Measurements from ENCODE around the gene GALNT17.
"Not testable (repeated sequence)": the region's sequence is repeated elsewhere in the genome, so short reads cannot be mapped to it uniquely, and the experiment has no call there.

GALNT17 gene

DNA sequence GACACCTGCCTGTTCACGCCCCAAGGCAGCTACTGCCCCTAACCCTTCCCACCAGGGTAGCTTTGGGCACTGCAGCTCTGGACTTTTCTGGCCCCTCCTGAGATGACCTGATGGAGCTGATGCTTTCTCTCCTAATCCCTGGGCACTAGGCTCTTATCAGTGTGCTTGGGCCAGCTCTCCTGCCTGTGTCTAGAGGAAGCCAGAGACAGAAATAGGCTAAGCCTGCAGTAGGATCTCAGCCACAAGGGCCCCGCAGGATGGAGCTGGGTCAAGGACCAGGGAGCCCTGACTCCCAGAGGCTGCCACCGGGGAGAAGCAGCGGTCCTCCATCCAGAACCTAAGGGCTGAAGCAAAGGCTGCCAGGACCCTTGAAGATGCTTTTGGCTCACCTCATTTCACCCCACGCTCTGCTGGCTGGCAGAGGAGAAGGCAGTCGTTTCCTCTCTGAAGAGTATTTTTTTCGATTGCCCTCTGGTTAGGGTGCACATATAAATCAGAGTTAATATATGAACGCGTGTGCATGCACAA is 580.8 kb downstream of the GALNT17 start:
- Histone ChIP-seq H3K9me3 (ENCODE audit: control insufficient read depth in 2 of 2, low read length in 2 of 2) (no peaks in the 10 kb centered on the region), H3K4me3 (ENCODE audit: low read length in 2 of 2) (no peak overlapping the region), H3K36me3 (ENCODE audit: control insufficient read depth in 2 of 2, insufficient read depth in 2 of 2, low read length in 2 of 2) (no peaks in the 10 kb centered on the region), H3K27ac (ENCODE audit: low read depth in 2 of 2, low read length in 2 of 2) (no peak overlapping the region), H3K27me3 (ENCODE audit: control insufficient read depth in 2 of 2, insufficient read depth in 2 of 2, low read length in 2 of 2) (no peaks in the 10 kb centered on the region), H3K4me1 (ENCODE audit: control insufficient read depth in 2 of 2, insufficient read depth in 2 of 2, low read length in 2 of 2) (no peaks in the 10 kb centered on the region), H3K9ac (ENCODE audit: low read depth in 1 of 2, low read length in 2 of 2) (no peak overlapping the region)

DNA sequence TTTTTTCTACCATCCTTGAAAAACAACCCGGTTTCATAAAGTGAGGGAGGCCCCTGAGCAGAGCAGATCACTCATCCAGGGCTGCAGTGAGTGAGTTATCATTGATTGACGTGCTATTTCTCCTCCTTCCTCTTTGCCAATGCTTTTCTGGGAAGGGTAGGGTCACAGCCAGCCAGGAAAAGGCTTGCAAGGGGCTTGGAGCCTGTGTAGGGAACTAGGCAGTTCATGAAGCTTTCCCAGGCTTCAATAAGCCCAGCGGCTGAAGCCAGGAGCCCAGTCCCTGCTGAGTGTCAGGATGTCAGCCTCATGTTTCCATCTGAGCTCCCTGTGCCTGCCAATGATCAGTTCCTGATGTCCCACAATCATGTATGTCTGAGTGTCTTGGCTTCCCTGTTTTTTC is 584.7 kb downstream of the GALNT17 start:
- Histone ChIP-seq H3K9ac (ENCODE audit: low read depth in 1 of 2, low read length in 2 of 2) (no peak overlapping the region), H3K36me3 (ENCODE audit: control insufficient read depth in 2 of 2, insufficient read depth in 2 of 2, low read length in 2 of 2) (no peaks in the 10 kb centered on the region), H3K4me3 (ENCODE audit: low read length in 2 of 2) (no peak overlapping the region), H3K27ac (ENCODE audit: low read depth in 2 of 2, low read length in 2 of 2) (no peak overlapping the region), H3K27me3 (ENCODE audit: control insufficient read depth in 2 of 2, insufficient read depth in 2 of 2, low read length in 2 of 2) (no peaks in the 10 kb centered on the region), H3K4me1 (ENCODE audit: control insufficient read depth in 2 of 2, insufficient read depth in 2 of 2, low read length in 2 of 2) (no peaks in the 10 kb centered on the region), H3K9me3 (ENCODE audit: control insufficient read depth in 2 of 2, low read length in 2 of 2) (no peaks in the 10 kb centered on the region)

- Histone ChIP-seq H3K27ac (ENCODE audit: low read depth in 2 of 2, low read length in 2 of 2) (no peak overlapping the region), H3K9ac (ENCODE audit: low read depth in 1 of 2, low read length in 2 of 2) (no peak overlapping the region), H3K27me3 (ENCODE audit: control insufficient read depth in 2 of 2, insufficient read depth in 2 of 2, low read length in 2 of 2) (no peaks in the 10 kb centered on the region), H3K36me3 (ENCODE audit: control insufficient read depth in 2 of 2, insufficient read depth in 2 of 2, low read length in 2 of 2) (no peaks in the 10 kb centered on the region), H3K9me3 (ENCODE audit: control insufficient read depth in 2 of 2, low read length in 2 of 2) (no peaks in the 10 kb centered on the region), H3K4me3 (ENCODE audit: low read length in 2 of 2) (no peak overlapping the region), H3K4me1 (ENCODE audit: control insufficient read depth in 2 of 2, insufficient read depth in 2 of 2, low read length in 2 of 2) (no peaks in the 10 kb centered on the region)
Measured at GRCh38 chr7:71718563-71718962, 586.6 kb downstream of the GALNT17 start.

DNA sequence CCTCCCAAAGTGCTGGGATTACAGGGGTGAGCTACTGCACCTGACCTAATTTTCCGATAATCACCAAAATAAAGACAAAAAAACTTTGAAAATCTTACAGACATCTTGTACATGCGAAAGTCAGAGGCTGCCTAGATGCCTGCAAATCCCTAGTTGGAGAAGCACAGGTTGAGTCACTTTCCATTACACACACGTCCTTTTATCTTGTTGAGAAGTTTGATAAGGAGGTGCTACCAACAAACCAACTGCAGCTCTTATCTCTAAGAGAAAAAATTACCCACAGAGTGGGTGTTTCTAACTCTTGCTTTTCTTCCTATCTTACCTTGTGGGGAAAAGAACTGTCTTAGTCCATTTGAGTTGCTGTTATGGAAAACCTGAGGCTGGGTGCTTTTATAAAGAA is 589.8 kb downstream of the GALNT17 start:
- Histone ChIP-seq H3K27ac (ENCODE audit: low read depth in 2 of 2, low read length in 2 of 2) (no peak overlapping the region), H3K4me3 (ENCODE audit: low read length in 2 of 2) (no peak overlapping the region), H3K4me1 (ENCODE audit: control insufficient read depth in 2 of 2, insufficient read depth in 2 of 2, low read length in 2 of 2) (no peaks in the 10 kb centered on the region), H3K27me3 (ENCODE audit: control insufficient read depth in 2 of 2, insufficient read depth in 2 of 2, low read length in 2 of 2) (no peaks in the 10 kb centered on the region), H3K9ac (ENCODE audit: low read depth in 1 of 2, low read length in 2 of 2) (no peak overlapping the region), H3K9me3 (ENCODE audit: control insufficient read depth in 2 of 2, low read length in 2 of 2) (no peaks in the 10 kb centered on the region), H3K36me3 (ENCODE audit: control insufficient read depth in 2 of 2, insufficient read depth in 2 of 2, low read length in 2 of 2) (no peaks in the 10 kb centered on the region)

DNA sequence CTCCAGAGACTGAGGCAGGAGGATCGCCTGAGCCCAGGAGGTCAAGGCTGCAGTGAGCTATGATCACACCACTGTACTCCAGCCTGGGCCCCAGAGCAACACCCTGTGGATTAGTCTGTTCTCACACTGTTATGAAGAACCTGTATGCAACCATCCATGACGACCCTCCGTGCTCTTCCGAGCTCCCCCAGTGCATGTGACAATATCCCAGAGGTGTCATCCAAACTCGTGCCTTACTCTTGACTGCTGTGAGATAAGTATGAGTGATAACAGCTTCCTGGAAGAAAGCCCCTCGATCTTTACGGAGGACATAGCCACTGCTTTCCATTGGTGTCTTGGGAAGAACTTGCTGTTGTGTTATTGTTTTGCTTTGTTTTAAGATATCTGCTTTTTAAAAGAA is 591.9 kb downstream of the GALNT17 start:
- no peak overlapping the region for H3K9ac ChIP-seq (ENCODE audit: low read depth in 1 of 2, low read length in 2 of 2)
- H3K4me3 ChIP-seq (ENCODE audit: low read length in 2 of 2): no peak overlapping the region
- no peaks in the 10 kb centered on the region for H3K27me3 ChIP-seq (ENCODE audit: control insufficient read depth in 2 of 2, insufficient read depth in 2 of 2, low read length in 2 of 2)
- H3K4me1 ChIP-seq (ENCODE audit: control insufficient read depth in 2 of 2, insufficient read depth in 2 of 2, low read length in 2 of 2): no peaks in the 10 kb centered on the region
- no peaks in the 10 kb centered on the region for H3K9me3 ChIP-seq (ENCODE audit: control insufficient read depth in 2 of 2, low read length in 2 of 2)
- no peaks in the 10 kb centered on the region for H3K36me3 ChIP-seq (ENCODE audit: control insufficient read depth in 2 of 2, insufficient read depth in 2 of 2, low read length in 2 of 2)
- no peak overlapping the region for H3K27ac ChIP-seq (ENCODE audit: low read depth in 2 of 2, low read length in 2 of 2)

- Histone ChIP-seq H3K27ac (ENCODE audit: low read depth in 2 of 2, low read length in 2 of 2) (no peak overlapping the region), H3K9me3 (ENCODE audit: control insufficient read depth in 2 of 2, low read length in 2 of 2) (no peaks in the 10 kb centered on the region), H3K27me3 (ENCODE audit: control insufficient read depth in 2 of 2, insufficient read depth in 2 of 2, low read length in 2 of 2) (no peaks in the 10 kb centered on the region), H3K4me1 (ENCODE audit: control insufficient read depth in 2 of 2, insufficient read depth in 2 of 2, low read length in 2 of 2) (no peaks in the 10 kb centered on the region), H3K4me3 (ENCODE audit: low read length in 2 of 2) (no peak overlapping the region), H3K36me3 (ENCODE audit: control insufficient read depth in 2 of 2, insufficient read depth in 2 of 2, low read length in 2 of 2) (no peaks in the 10 kb centered on the region), H3K9ac (ENCODE audit: low read depth in 1 of 2, low read length in 2 of 2) (no peak overlapping the region)
Measured at GRCh38 chr7:71727347-71727746, 595.4 kb downstream of the GALNT17 start.

DNA sequence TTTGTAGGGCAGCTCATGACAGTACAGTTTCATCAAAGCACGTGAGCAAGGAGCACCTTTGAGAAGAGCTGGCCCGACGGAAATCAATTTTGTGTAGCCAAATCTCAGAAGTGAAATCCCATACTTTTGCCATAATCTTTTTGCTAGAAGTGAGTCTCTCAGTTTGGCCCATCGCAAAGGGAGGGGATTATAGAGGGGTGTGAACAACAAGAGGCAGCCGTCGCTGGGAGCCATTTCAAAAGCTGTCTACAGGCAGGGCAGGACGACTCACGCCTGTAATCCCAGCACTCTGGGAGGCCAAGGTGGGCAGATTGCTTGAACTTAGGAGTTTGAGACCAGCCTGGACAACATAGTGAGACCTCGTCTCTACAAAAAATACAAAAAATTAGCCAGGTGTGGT is 599.8 kb downstream of the GALNT17 start:
- H3K4me3 ChIP-seq (ENCODE audit: low read length in 2 of 2): no peak overlapping the region
- no peaks in the 10 kb centered on the region for H3K4me1 ChIP-seq (ENCODE audit: control insufficient read depth in 2 of 2, insufficient read depth in 2 of 2, low read length in 2 of 2)
- H3K27me3 ChIP-seq (ENCODE audit: control insufficient read depth in 2 of 2, insufficient read depth in 2 of 2, low read length in 2 of 2): no peaks in the 10 kb centered on the region
- H3K9me3 ChIP-seq (ENCODE audit: control insufficient read depth in 2 of 2, low read length in 2 of 2): no peaks in the 10 kb centered on the region
- no peak overlapping the region for H3K27ac ChIP-seq (ENCODE audit: low read depth in 2 of 2, low read length in 2 of 2)
- no peak overlapping the region for H3K9ac ChIP-seq (ENCODE audit: low read depth in 1 of 2, low read length in 2 of 2)
- H3K36me3 ChIP-seq (ENCODE audit: control insufficient read depth in 2 of 2, insufficient read depth in 2 of 2, low read length in 2 of 2): no peaks in the 10 kb centered on the region

DNA sequence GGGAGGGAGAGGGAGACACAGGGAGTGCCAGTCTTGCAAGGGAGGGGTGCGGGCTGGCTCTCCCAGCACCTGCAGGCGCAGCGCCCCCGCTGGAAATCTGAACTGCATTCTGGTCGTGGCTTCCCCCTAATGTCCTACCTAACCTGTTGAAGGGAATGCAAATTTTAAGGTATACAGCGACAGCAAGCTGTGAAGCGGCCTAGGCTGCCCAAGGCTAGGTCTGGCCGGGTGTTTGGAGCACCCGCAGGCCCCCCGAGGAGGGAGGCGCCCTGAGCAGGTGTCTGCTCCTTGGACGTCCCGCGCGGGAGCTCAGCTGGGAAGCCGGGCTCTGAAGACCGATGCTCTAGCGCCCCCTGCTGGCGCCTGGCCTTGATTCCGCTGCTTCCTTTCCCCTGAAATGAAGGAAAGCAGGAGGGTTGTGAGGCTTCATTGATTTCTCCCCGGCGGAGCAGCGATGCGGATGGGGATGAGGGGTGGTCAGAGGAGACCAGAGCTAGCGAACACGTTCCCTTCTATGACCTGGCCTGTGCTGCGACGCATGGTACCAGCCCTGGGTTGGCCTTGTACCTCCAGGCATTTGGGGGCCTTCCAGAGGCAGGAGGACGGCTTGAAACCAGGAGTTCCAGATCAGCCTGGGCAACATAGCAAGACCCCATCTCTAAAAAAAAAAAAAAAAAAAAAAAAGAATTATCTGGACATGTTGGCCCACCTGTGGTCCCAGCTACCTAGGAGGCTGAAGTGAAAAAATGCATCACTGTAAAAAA is 601.3 kb downstream of the GALNT17 start:
- no peaks in the 10 kb centered on the region for H3K9me3 ChIP-seq (ENCODE audit: control insufficient read depth in 2 of 2, low read length in 2 of 2)
- H3K36me3 ChIP-seq (ENCODE audit: control insufficient read depth in 2 of 2, insufficient read depth in 2 of 2, low read length in 2 of 2): no peaks in the 10 kb centered on the region
- no peak overlapping the region for H3K9ac ChIP-seq (ENCODE audit: low read depth in 1 of 2, low read length in 2 of 2)
- peak overlapping the region in 1 of 2 donors; percentile 26 for H3K4me3 ChIP-seq (ENCODE audit: low read length in 2 of 2)
- no peaks in the 10 kb centered on the region for H3K4me1 ChIP-seq (ENCODE audit: control insufficient read depth in 2 of 2, insufficient read depth in 2 of 2, low read length in 2 of 2)
- no peaks in the 10 kb centered on the region for H3K27me3 ChIP-seq (ENCODE audit: control insufficient read depth in 2 of 2, insufficient read depth in 2 of 2, low read length in 2 of 2)
- no peak overlapping the region for H3K27ac ChIP-seq (ENCODE audit: low read depth in 2 of 2, low read length in 2 of 2)

- Histone ChIP-seq H3K27me3 (ENCODE audit: control insufficient read depth in 2 of 2, insufficient read depth in 2 of 2, low read length in 2 of 2) (no peaks in the 10 kb centered on the region), H3K36me3 (ENCODE audit: control insufficient read depth in 2 of 2, insufficient read depth in 2 of 2, low read length in 2 of 2) (no peaks in the 10 kb centered on the region), H3K9ac (ENCODE audit: low read depth in 1 of 2, low read length in 2 of 2) (no peak overlapping the region), H3K4me3 (ENCODE audit: low read length in 2 of 2) (no peak overlapping the region), H3K9me3 (ENCODE audit: control insufficient read depth in 2 of 2, low read length in 2 of 2) (no peaks in the 10 kb centered on the region), H3K27ac (ENCODE audit: low read depth in 2 of 2, low read length in 2 of 2) (no peak overlapping the region), H3K4me1 (ENCODE audit: control insufficient read depth in 2 of 2, insufficient read depth in 2 of 2, low read length in 2 of 2) (no peaks in the 10 kb centered on the region)
Measured at GRCh38 chr7:71735961-71736556, 604.1 kb downstream of the GALNT17 start.

DNA sequence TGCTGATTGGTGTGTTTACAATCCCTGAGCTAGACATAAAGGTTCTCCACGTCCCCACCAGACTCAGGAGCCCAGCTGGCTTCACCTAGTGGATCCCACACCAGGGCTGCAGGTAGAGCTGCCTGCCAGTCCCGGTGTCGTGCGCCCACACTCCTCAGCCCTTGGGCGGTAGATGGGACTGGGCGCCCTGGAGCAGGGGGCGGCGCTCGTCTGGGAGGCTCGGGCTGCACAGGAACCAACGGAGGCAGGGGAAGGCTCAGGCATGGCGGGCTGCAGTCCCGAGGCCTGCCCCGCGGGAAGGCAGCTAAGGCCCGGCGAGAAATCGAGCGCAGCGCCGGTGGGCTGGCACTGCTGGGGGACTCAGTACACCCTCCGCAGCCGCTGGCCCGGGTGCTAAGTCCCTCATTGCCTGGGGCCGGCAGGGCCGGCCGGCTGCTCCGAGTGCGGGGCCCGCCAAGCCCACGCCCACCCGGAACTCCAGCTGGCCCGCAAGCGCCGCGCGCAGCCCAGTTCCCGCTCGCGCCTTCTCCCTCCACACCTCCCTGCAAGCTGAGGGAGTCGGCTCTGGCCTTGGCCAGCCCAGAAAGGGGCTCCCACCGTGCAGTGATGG is 606.1 kb downstream of the GALNT17 start:
- not testable (repeated sequence) for H3K4me1 ChIP-seq (ENCODE audit: control insufficient read depth in 2 of 2, insufficient read depth in 2 of 2, low read length in 2 of 2); H3K36me3 ChIP-seq (ENCODE audit: control insufficient read depth in 2 of 2, insufficient read depth in 2 of 2, low read length in 2 of 2); H3K4me3 ChIP-seq (ENCODE audit: low read length in 2 of 2); H3K9me3 ChIP-seq (ENCODE audit: control insufficient read depth in 2 of 2, low read length in 2 of 2); H3K27me3 ChIP-seq (ENCODE audit: control insufficient read depth in 2 of 2, insufficient read depth in 2 of 2, low read length in 2 of 2); H3K9ac ChIP-seq (ENCODE audit: low read depth in 1 of 2, low read length in 2 of 2); H3K27ac ChIP-seq (ENCODE audit: low read depth in 2 of 2, low read length in 2 of 2)
